UCSD-AML1 (cell line): ENCODE data around the gene DGKZ.

Experiments used
- DNase-seq: peaks from one replicate; lab custom pipeline; 2025; ENCODE audit not compliant: unreplicated experiment; lab: John Stamatoyannopoulos, UW

Gene DGKZ

DNA sequence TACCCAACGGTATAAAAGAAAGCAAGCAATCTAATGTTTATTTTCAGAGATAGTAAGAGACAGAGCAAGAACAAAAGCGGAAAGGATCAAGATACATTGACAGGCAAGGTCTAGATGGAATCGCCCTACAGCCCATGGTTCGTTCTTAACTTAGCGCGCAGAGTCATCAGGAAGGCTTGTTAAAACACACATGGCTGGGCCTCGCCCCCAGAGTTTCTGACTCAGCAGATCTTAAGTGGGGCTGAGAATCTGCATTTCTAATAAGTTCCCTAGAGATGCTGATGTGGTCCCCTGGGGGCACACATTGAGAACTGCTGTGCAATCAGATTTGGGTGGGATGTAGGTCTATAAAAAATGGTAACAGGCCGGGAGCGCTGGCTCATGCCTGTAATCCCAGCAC is 80.1 kb downstream of the DGKZ start:
- no peak for DNase-seq

DNA sequence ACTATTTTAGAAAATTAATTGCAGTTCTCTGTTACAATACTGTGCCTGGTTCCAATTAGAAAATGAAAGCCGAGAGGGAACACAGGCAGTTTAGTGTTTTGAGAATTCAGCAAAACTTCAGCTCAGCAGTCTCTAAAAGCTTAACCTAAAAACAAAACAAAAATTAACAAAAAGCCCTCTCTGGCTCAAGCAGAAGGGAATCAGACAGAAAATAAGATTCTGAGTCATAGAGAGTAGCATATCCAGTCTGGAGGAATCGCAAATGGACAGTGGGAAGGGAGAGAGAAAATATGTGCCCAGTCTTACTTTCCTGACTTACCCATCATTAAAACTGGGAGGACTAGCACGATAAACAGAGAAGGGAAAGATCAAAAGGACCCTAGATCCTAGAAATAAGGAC is 82.5 kb downstream of the DGKZ start:
- no peak for DNase-seq
